CD4-positive, alpha-beta T cell treated with Interferon gamma for 1 hour (primary cell): ENCODE measurements around the gene PUDP.
"Not testable (repeated sequence)": the region's sequence is repeated elsewhere in the genome, so short reads cannot be mapped to it uniquely, and the experiment has no call there.

Experiments
- DNase-seq: peaks from one replicate; pipeline ENCODE4 v3.0.0-alpha.2; 2020

The PUDP gene

GRCh38 chrX:7024850-7025249 lies 123.1 kb downstream of the PUDP start:
- no peak for DNase-seq

GRCh38 chrX:7022996-7023395 lies 125.0 kb downstream of the PUDP start:
- not testable (repeated sequence) for DNase-seq

GRCh38 chrX:7021991-7022390 lies 126.0 kb downstream of the PUDP start:
- DNase-seq = no peak

GRCh38 chrX:7019555-7019954 lies 128.4 kb downstream of the PUDP start:
- DNase-seq = no peak

- not testable (repeated sequence) for DNase-seq
Measured at GRCh38 chrX:7012262-7012834, 135.6 kb downstream of the PUDP start.

- DNase-seq = not testable (repeated sequence)
Measured at GRCh38 chrX:7010897-7011296, 137.1 kb downstream of the PUDP start.

GRCh38 chrX:7007328-7007727 lies 140.6 kb downstream of the PUDP start:
- DNase-seq = not testable (repeated sequence)
